Ishikawa (cell line): ENCODE measurements around the gene GLI3.

Experiments
- CEBPB ChIP-seq: IDR thresholded peaks from 2 replicates; pipeline ENCODE4 v1.6.1; 2012
- CREB1 ChIP-seq: IDR thresholded peaks from 2 replicates; pipeline ENCODE4 v1.6.1; 2012; ENCODE audit warnings: low read depth
- EGR1 ChIP-seq: IDR thresholded peaks from 2 replicates; pipeline ENCODE4 v1.6.1; 2012
- EP300 ChIP-seq: IDR thresholded peaks from 2 replicates; pipeline ENCODE4 v1.6.1; 2012; ENCODE audit warnings: borderline replicate concordance
- FOXM1 ChIP-seq: IDR thresholded peaks from 2 replicates; pipeline ENCODE4 v1.6.1; 2012; ENCODE audit warnings: low read depth, borderline replicate concordance
- MAX ChIP-seq: IDR thresholded peaks from 2 replicates; pipeline ENCODE4 v1.6.1; 2012
- NFIC ChIP-seq: IDR thresholded peaks from 2 replicates; pipeline ENCODE4 v1.6.1; 2012
- RAD21 ChIP-seq: IDR thresholded peaks from 2 replicates; pipeline ENCODE4 v1.6.1; 2012; ENCODE audit warnings: low read depth
- REST ChIP-seq: IDR thresholded peaks from 2 replicates; pipeline ENCODE4 v1.6.1; 2012; ENCODE audit warnings: low read depth, mild to moderate bottlenecking
- TAF1 ChIP-seq: IDR thresholded peaks from 2 replicates; pipeline ENCODE4 v1.6.1; 2012; ENCODE audit warnings: low read depth, mild to moderate bottlenecking
- TCF12 ChIP-seq: IDR thresholded peaks from 2 replicates; pipeline ENCODE4 v1.6.1; 2012; ENCODE audit warnings: low read depth
- TEAD4 ChIP-seq: IDR thresholded peaks from 2 replicates; pipeline ENCODE4 v1.6.1; 2012
- USF1 ChIP-seq: IDR thresholded peaks from 2 replicates; pipeline ENCODE4 v1.6.1; 2012
- YY1 ChIP-seq: IDR thresholded peaks from 2 replicates; pipeline ENCODE4 v1.6.1; 2012; ENCODE audit warnings: low read depth
- ZBTB7A ChIP-seq: IDR thresholded peaks from 2 replicates; pipeline ENCODE4 v1.6.1; 2012; ENCODE audit warnings: low read depth

The GLI3 gene

GRCh38 chr7:42143711-42144600, 93.1 kb downstream of the GLI3 start:
- TF ChIP-seq EP300 (no peak), CEBPB (no peak), YY1 (no peak)

- TF ChIP-seq CREB1 (no peak), NFIC (no peak), TCF12 (no peak), TEAD4 (no peak), EGR1 (no peak), CEBPB (no peak), USF1 (no peak), YY1 (no peak), RAD21 (no peak), REST (no peak), ZBTB7A (no peak), TAF1 (no peak), EP300 (no peak)
Measured at GRCh38 chr7:42142089-42142488, 94.9 kb downstream of the GLI3 start.

- TF ChIP-seq USF1, result no peak
- no peak for TF ChIP-seq FOXM1
- no peak for TF ChIP-seq REST
- no peak for TF ChIP-seq RAD21
- TF ChIP-seq NFIC, result no peak
- TF ChIP-seq CREB1, result no peak
- TF ChIP-seq TEAD4, result no peak
- TF ChIP-seq CEBPB, result no peak
- TF ChIP-seq TCF12, result no peak
- no peak for TF ChIP-seq TAF1
- no peak for TF ChIP-seq EGR1
- TF ChIP-seq MAX, result no peak
- TF ChIP-seq ZBTB7A, result no peak
- TF ChIP-seq EP300, result no peak
- no peak for TF ChIP-seq YY1
Measured at GRCh38 chr7:42139751-42140150, 97.3 kb downstream of the GLI3 start.

- TF ChIP-seq USF1 (no peak), TAF1 (no peak), TCF12 (no peak), EP300 (no peak), FOXM1 (no peak), ZBTB7A (no peak), EGR1 (no peak), CREB1 (no peak), NFIC (no peak), CEBPB (no peak), REST (no peak), RAD21 (no peak), YY1 (no peak)
Measured at GRCh38 chr7:42138691-42139090, 98.3 kb downstream of the GLI3 start.
